Inflammatory macrophage treated with lipopolysaccharide for 4 hours (primary cell): Measurements from ENCODE around the gene KRTAP12-3.
"Not testable (repeated sequence)": the region's sequence is repeated elsewhere in the genome, so short reads cannot be mapped to it uniquely, and the experiment has no call there.

Experiments
- DNase-seq: peaks from one replicate; pipeline ENCODE4 v3.0.0-alpha.2; 2020

Gene KRTAP12-3

GRCh38 chr21:44627831-44628233 is 29.9 kb upstream of the KRTAP12-3 start:
- not testable (repeated sequence) for DNase-seq

GRCh38 chr21:44628707-44629391 is 28.9 kb upstream of the KRTAP12-3 start:
- DNase-seq, result no peak

- DNase-seq, result no peak
Observed at GRCh38 chr21:44630440-44630839, 27.3 kb upstream of the KRTAP12-3 start.

- DNase-seq, result no peak
Observed at GRCh38 chr21:44632067-44632466, 25.7 kb upstream of the KRTAP12-3 start.

- DNase-seq, result no peak
Observed at GRCh38 chr21:44636209-44637017, 21.3 kb upstream of the KRTAP12-3 start.

GRCh38 chr21:44637018-44637850 is 20.5 kb upstream of the KRTAP12-3 start, which contains the start of gene KRTAP10-10:
KRTAP10-10 (plus strand) TSS chr21:44637356; CDS start chr21:44637418, 62 bp downstream.
- DNase-seq, result no peak

- not testable (repeated sequence) for DNase-seq
Observed at GRCh38 chr21:44637851-44638348, 19.8 kb upstream of the KRTAP12-3 start.

GRCh38 chr21:44638506-44639330 is 19.0 kb upstream of the KRTAP12-3 start:
- DNase-seq, result not testable (repeated sequence)

- DNase-seq, result no peak
Observed at GRCh38 chr21:44639331-44639655, 18.4 kb upstream of the KRTAP12-3 start.

GRCh38 chr21:44640761-44641160 is 17.0 kb upstream of the KRTAP12-3 start:
- DNase-seq, result no peak

GRCh38 chr21:44643741-44644310 is 13.9 kb upstream of the KRTAP12-3 start:
- no peak for DNase-seq

- no peak for DNase-seq
Observed at GRCh38 chr21:44644878-44645277, 12.9 kb upstream of the KRTAP12-3 start.

GRCh38 chr21:44646366-44647221 is 11.1 kb upstream of the KRTAP12-3 start, which contains the start of gene KRTAP10-11:
KRTAP10-11 (plus strand) TSS chr21:44646414; CDS start chr21:44646459, 45 bp downstream.
- DNase-seq, result not testable (repeated sequence)

- no peak for DNase-seq
Observed at GRCh38 chr21:44647222-44647552, 10.5 kb upstream of the KRTAP12-3 start.

GRCh38 chr21:44648557-44649311 is 9.0 kb upstream of the KRTAP12-3 start:
- no peak for DNase-seq

GRCh38 chr21:44649521-44650100 is 8.1 kb upstream of the KRTAP12-3 start:
- DNase-seq, result no peak

GRCh38 chr21:44650265-44650972 is 7.3 kb upstream of the KRTAP12-3 start:
- no peak for DNase-seq

GRCh38 chr21:44650973-44651675 is 6.6 kb upstream of the KRTAP12-3 start:
- no peak for DNase-seq
